ENCODE results near the gene MAMDC2. TPM values are rescaled to one million over a fixed set of nuclear protein-coding genes. Genes with fewer than 3 reads are reported as not detected.

The MAMDC2 gene
- total and polyA plus RNA-seq, 2 of the 8 experiments (the other 6 are each of a cell fraction or from before 2014, with no cell fraction given): 6.1 to 15.4 TPM

DNA sequence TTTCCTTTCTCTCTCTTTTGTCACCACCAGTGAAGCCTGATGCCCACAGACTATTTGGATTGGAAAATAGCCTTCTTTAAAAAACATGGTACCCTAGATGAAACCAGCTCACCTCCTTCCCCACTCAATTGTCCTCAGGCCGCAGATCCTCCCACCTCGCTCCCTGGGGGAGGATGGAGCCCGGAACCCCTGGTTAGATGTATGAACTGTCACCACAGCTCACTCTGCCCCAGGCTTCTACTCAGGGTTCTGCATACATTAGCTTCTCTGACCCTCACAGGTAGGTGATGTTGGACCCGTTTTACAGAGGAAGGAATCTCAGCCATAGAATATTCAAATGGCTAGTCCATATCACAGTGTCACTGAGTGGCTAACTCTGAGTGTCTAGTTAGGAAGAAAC lies 1.8 kb downstream of the MAMDC2 start (continued):
- TF ChIP-seq RFX5 (IDR thresholded peaks at IDR 0.05; ENCODE audit: borderline replicate concordance, low read depth, low read length) (no peak), SP4 (IDR thresholded peaks at IDR 0.05; ENCODE audit: low read length) (no peak)

Measured in H1 (cell line).